HG02885 (cell line): ENCODE measurements around the gene ALX4.

Experiments
- ATAC-seq: cut with Tn5 transposase; IDR thresholded peaks from one replicate; pipeline ENCODE4 v1.9.1; 2021; ENCODE audit warnings: mild to moderate bottlenecking; ENCODE audit not compliant: unreplicated experiment, poor library complexity

Gene ALX4

DNA sequence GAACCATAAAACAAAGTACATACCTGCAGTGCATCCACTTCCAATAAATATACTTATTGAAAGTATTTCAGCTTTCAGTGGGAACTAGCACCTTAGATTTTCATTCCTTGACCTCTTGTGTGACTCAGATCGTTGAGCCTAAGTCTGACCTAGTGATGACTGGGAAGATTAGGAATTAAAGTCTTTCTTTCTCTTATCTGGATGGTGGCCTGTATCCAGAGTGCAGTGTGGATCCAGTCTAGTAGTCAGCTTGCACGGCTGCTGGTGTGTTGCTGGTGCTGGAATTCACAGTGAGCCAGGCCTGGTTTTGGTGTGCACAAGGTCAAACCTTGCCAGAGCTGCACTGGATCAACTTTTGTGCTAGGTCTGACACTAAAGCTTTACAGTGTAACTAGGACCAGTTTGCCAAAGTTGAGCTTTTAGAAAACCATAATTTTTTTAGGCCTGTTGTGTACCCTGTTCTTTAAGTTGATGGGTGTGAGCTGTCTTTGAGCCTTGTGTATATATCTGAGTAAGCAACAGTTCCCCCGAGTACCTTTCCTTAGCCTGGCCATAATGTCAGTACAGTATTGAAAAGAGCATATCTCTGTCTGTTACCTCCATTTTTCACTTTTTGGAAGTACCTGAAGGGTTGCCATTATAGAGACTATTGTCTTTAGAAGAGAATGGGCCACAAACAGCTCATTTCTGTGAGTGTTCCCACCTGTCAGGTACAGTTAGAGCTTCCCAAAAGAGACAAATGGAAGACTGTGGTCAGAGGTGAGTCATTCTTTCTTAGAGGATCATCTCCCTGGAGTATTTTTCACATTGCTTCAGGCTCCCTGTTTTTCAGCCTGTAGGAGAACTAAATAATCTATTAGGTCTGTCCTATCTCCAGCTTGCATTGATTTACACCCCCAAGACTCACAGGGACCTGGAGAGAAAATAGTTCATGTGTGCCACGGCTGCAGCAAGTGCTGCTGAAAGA is 89.8 kb downstream of the ALX4 start:
- no peak for ATAC-seq

DNA sequence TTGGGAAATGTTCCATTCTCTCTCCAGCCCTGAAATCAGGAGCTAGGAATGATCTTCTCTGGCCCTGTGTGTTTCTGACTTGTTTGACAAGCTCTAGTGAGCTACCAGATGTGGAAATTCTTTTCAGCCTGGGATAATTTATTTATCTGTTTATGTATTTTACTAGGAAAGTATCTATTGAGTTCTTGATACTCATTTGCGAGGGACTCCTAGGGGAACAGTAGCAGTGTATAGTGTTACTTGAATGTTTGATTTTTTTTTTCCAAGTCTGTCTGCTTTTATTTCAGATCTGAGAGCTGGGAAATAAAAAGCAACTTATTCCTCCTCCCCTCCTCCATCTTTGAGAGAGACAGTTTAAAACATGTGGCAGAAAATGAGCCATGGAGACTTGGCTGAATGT is 92.5 kb downstream of the ALX4 start:
- no peak for ATAC-seq

- ATAC-seq: no peak
Observed at GRCh38 chr11:44213148-44213547, 96.8 kb downstream of the ALX4 start.

- ATAC-seq: no peak
Observed at GRCh38 chr11:44212128-44212527, 97.8 kb downstream of the ALX4 start.
